ENCODE measurements around the gene DKK3.

DNA sequence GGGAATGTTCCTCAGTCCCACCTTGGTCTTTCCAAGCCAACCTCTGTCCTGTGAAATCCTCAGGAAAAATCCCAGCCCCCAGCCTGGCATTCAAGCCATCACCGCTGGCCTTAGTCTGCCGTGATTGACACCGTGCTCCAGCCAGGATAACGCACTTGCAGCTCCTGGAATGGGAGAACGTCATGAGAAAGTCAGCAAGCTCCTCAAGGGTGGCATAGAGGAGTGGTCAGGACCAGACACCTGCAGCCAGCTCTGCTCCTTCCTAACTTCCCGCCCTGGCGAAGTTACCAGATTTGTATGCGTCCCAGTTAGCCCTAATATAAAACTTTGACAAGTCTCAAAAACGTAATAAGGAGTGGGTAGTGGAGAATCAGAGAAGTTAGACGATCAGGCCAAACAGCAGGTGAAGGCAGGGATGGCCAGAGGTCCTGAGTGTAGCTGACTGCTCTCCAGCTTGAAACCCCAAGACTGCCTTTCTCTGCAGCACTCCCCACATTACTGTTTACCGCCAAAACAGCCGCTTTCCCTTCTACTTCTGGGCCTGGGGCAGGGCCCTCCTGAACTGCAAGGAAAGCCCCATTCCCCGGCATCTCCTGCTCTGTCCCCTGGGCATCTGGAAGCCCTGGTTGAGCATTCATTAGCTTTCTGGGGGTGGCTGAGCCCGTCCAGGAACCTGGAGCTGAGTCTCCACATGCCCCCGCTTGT lies 1.3 kb upstream of the DKK3 start:
- TF ChIP-seq POLR2A (IDR thresholded peaks at IDR 0.05): no peak
- TF ChIP-seq, protein P1, sequence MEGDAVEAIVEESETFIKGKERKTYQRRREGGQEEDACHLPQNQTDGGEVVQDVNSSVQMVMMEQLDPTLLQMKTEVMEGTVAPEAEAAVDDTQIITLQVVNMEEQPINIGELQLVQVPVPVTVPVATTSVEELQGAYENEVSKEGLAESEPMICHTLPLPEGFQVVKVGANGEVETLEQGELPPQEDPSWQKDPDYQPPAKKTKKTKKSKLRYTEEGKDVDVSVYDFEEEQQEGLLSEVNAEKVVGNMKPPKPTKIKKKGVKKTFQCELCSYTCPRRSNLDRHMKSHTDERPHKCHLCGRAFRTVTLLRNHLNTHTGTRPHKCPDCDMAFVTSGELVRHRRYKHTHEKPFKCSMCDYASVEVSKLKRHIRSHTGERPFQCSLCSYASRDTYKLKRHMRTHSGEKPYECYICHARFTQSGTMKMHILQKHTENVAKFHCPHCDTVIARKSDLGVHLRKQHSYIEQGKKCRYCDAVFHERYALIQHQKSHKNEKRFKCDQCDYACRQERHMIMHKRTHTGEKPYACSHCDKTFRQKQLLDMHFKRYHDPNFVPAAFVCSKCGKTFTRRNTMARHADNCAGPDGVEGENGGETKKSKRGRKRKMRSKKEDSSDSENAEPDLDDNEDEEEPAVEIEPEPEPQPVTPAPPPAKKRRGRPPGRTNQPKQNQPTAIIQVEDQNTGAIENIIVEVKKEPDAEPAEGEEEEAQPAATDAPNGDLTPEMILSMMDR (IDR thresholded peaks at IDR 0.05 in 4 of 5, conservative IDR thresholded peaks at IDR 0.05 in 1 of 5): no peak
